Thymus (tissue), 11 donors: ENCODE data around the gene EIF2S2. TPM values are rescaled to one million over a fixed set of nuclear protein-coding genes. Genes with fewer than 3 reads are reported as not detected.

Experiments used
- DNase-seq, 9 donors: peaks; one replicate each; pipeline ENCODE4 v3.0.0-alpha.2; 2013; ENCODE audit warnings: low spot score in 9 of 9, low read depth in 6 of 9, missing footprints in 1 of 9
- H3K27ac ChIP-seq, 2 donors: one replicate each; pipeline ENCODE4 v1.5.1; 2013; ENCODE audit warnings: control low read depth in 1 of 2, low read depth in 1 of 2, low read length in 1 of 2, mild to moderate bottlenecking in 1 of 2, moderate library complexity in 1 of 2
- H3K27me3 ChIP-seq, 2 donors: one replicate each; pipeline ENCODE4 v1.5.1; 2013; ENCODE audit warnings: low read length in 1 of 2; ENCODE audit not compliant: control insufficient read depth in 2 of 2, insufficient read depth in 1 of 2
- H3K36me3 ChIP-seq, 2 donors: one replicate each; pipeline ENCODE4 v1.5.1; 2013; ENCODE audit warnings: low read length in 1 of 2, mild to moderate bottlenecking in 1 of 2, moderate library complexity in 1 of 2; ENCODE audit not compliant: control insufficient read depth in 2 of 2, insufficient read depth in 2 of 2
- H3K4me1 ChIP-seq, 2 donors: one replicate each; pipeline ENCODE4 v1.5.1; 2013; ENCODE audit warnings: low read length in 2 of 2; ENCODE audit not compliant: control insufficient read depth in 2 of 2, insufficient read depth in 2 of 2
- H3K4me3 ChIP-seq, 2 donors: one replicate each; pipeline ENCODE4 v1.5.1; 2013; ENCODE audit warnings: low read length in 2 of 2, control low read depth in 1 of 2, mild to moderate bottlenecking in 1 of 2
- H3K9me3 ChIP-seq, 2 donors: one replicate each; pipeline ENCODE4 v1.5.1; 2013; ENCODE audit warnings: low read length in 1 of 2, mild to moderate bottlenecking in 1 of 2; ENCODE audit not compliant: control insufficient read depth in 2 of 2, insufficient read depth in 1 of 2
- WGBS: extraction: QIAGEN DNeasy Blood & Tissue Kit; methylation state at CpG from one replicate; pipeline ENCODE4 v1.1.7; 2013; 5-methylcytosine and 5-hydroxymethylcytosine counted together
- polyA plus RNA-seq: library from polyadenylated mRNA; stranded (reverse); fragments of 200-250 nt; gene quantifications from one replicate; pipeline ENCODE4 v1.2.3, GENCODE V29; 2013
- total RNA-seq: library from RNA; stranded (reverse); fragments of 120-200 nt; gene quantifications from one replicate; pipeline ENCODE4 v1.2.4, GENCODE V29; 2013
- donor health status: healthy.

EIF2S2 gene
- total and polyA plus RNA-seq, 2 donors = 48.4 to 78.1 TPM

DNA sequence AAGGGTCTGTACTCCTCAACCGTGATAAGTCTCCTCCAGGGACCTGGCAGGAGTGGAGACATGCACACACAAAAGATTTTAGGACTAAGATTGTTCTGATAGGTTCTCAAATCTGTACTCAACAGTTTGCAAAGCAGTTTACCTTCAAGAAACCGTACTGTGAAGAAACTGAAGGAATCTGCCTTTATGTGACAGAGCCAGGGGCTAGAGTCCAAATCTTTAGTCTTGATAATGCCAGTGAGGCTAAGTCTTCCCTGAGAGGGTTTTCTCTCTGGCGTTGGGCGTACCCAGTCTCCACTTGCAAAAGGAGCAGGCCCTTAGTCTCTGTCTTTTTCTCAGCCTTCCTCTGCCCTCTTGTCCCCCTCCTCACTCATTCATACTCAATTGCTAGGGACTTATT lies 70.8 kb downstream of the EIF2S2 start:
- Histone ChIP-seq H3K27ac (no peak overlapping the region), H3K4me3 (no peak overlapping the region), H3K9me3 (no peaks in the 10 kb centered on the region), H3K36me3 (peaks cover 10 to 35% of the 10 kb centered on the region in 2 donors), H3K4me1 (peaks cover 12 to 30% of the 10 kb centered on the region in 2 donors), H3K27me3 (no peaks in the 10 kb centered on the region)
- no peak for DNase-seq
- WGBS = 99% methylated on average over 4 of the region's 4 CpGs

- Histone ChIP-seq H3K27me3 (no peaks in the 10 kb centered on the region), H3K9me3 (no peaks in the 10 kb centered on the region), H3K4me1 (peaks cover 12 to 29% of the 10 kb centered on the region in 2 donors), H3K4me3 (no peak overlapping the region), H3K27ac (no peak overlapping the region), H3K36me3 (peaks cover 10 to 32% of the 10 kb centered on the region in 2 donors)
- DNase-seq = no peak
- 98% methylated on average over 9 of the region's 9 CpGs for WGBS
These were observed 71.6 kb downstream of the EIF2S2 start for GRCh38 chr20:34040300-34040995.

Other genes with a start within 250 kb of the EIF2S2 start
- gene RALY, start 118.3 kb downstream of the EIF2S2 start, total RNA-seq = 90.2 TPM
- 131 TPM for gene RALY, start 118.3 kb downstream of the EIF2S2 start, polyA plus RNA-seq
- gene ASIP, start 129.2 kb upstream of the EIF2S2 start, total RNA-seq = 0.09 TPM
- gene ASIP, start 129.2 kb upstream of the EIF2S2 start, polyA plus RNA-seq = 1.8 TPM
- 69.6 TPM for gene AHCY, start 191.1 kb upstream of the EIF2S2 start, total RNA-seq
- 56.0 TPM for gene AHCY, start 191.1 kb upstream of the EIF2S2 start, polyA plus RNA-seq